ENCODE results near the gene MEIS3.

DNA sequence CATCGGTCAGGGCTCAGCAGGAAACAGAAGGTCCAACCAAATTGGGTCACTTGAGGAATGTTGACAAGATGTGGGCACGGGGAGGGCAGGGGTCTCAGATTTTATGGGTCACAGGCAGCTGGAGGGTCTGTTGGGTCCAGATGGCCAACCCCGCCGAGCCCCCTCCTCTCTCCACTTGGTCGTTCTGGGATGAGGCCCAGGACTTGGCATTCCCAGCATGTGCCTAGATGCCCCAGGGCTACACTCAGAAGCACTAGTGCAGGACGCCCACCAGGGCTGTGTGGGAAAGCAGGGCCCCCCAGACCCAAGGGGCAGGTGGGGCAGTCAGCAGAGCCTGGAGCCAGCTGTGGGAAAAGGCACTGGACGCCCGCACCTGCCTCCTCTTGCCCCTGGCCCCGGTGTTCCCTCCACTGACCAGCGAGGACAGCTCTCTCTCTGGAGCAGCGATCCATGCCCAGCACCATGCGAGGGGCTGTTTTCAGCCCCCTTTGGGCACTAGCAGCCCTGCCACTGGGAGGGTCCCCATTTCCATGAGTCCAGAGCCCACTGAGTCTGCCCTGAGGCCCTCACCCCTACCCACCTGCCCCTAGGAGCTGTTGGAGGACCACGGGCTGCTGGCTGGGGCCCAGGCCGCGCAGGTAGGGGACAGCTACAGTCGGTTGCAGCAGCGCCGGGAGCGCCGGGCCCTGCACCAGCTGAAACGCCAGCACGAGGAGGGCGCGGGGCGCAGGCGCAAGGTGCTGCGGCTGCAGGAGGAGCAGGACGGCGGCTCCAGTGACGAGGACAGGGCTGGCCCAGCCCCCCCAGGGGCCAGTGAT lies 44.2 kb downstream of the MEIS3 start:
- TF ChIP-seq, protein P1, sequence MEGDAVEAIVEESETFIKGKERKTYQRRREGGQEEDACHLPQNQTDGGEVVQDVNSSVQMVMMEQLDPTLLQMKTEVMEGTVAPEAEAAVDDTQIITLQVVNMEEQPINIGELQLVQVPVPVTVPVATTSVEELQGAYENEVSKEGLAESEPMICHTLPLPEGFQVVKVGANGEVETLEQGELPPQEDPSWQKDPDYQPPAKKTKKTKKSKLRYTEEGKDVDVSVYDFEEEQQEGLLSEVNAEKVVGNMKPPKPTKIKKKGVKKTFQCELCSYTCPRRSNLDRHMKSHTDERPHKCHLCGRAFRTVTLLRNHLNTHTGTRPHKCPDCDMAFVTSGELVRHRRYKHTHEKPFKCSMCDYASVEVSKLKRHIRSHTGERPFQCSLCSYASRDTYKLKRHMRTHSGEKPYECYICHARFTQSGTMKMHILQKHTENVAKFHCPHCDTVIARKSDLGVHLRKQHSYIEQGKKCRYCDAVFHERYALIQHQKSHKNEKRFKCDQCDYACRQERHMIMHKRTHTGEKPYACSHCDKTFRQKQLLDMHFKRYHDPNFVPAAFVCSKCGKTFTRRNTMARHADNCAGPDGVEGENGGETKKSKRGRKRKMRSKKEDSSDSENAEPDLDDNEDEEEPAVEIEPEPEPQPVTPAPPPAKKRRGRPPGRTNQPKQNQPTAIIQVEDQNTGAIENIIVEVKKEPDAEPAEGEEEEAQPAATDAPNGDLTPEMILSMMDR (conservative IDR thresholded peaks at IDR 0.05 in 1 of 2, IDR thresholded peaks at IDR 0.05 in 1 of 2; ENCODE audit: low read depth in 1 of 2, low read length in 2 of 2): no peak
- TF ChIP-seq EZH2 (IDR thresholded peaks at IDR 0.05; ENCODE audit: low read length, missing control alignments): no peak
